ENCODE measurements around the gene ALDH1B1. TPM values are rescaled to one million over a fixed set of nuclear protein-coding genes. Genes with fewer than 3 reads are reported as not detected.
"Not testable (repeated sequence)": the region's sequence is repeated elsewhere in the genome, so short reads cannot be mapped to it uniquely, and the experiment has no call there.

The ALDH1B1 gene
- total RNA-seq, 1 experiment from 2014 or later = 21.8 TPM

- in situ Hi-C loops (cut with HindIII; ENCODE audit: low pct_unique_long_range_greater_than_20kb, low sequenced_read_pairs) = no loop called here
- peak; percentile 13 for DNase-seq (ENCODE audit: low read depth)
Measured at GRCh38 chr9:38359297-38359653, 33.2 kb upstream of the ALDH1B1 start.

- in situ Hi-C loops (cut with HindIII; ENCODE audit: low pct_unique_long_range_greater_than_20kb, low sequenced_read_pairs) = no loop called here
- no peak for DNase-seq (ENCODE audit: low read depth)
Measured at GRCh38 chr9:38359689-38360385, 32.7 kb upstream of the ALDH1B1 start.

- in situ Hi-C loops (cut with HindIII; ENCODE audit: low pct_unique_long_range_greater_than_20kb, low sequenced_read_pairs) = no loop called here
- no peak for DNase-seq (ENCODE audit: low read depth)
Measured at GRCh38 chr9:38360839-38361472, 31.5 kb upstream of the ALDH1B1 start.

- in situ Hi-C loops (cut with HindIII; ENCODE audit: low pct_unique_long_range_greater_than_20kb, low sequenced_read_pairs) = no loop called here
- DNase-seq (ENCODE audit: low read depth) = no peak
Measured at GRCh38 chr9:38361473-38361850, 31.0 kb upstream of the ALDH1B1 start.

GRCh38 chr9:38362852-38363588 lies 29.5 kb upstream of the ALDH1B1 start:
- peak; percentile 60 for DNase-seq (ENCODE audit: low read depth)
- in situ Hi-C loops (cut with HindIII; ENCODE audit: low pct_unique_long_range_greater_than_20kb, low sequenced_read_pairs) = no loop called here

GRCh38 chr9:38363589-38363925 lies 28.9 kb upstream of the ALDH1B1 start:
- in situ Hi-C loops (cut with HindIII; ENCODE audit: low pct_unique_long_range_greater_than_20kb, low sequenced_read_pairs) = no loop called here
- no peak for DNase-seq (ENCODE audit: low read depth)

- no peak for DNase-seq (ENCODE audit: low read depth)
- in situ Hi-C loops (cut with HindIII; ENCODE audit: low pct_unique_long_range_greater_than_20kb, low sequenced_read_pairs) = no loop called here
Measured at GRCh38 chr9:38367898-38368297, 24.6 kb upstream of the ALDH1B1 start.

GRCh38 chr9:38368731-38369130 lies 23.8 kb upstream of the ALDH1B1 start:
- in situ Hi-C loops (cut with HindIII; ENCODE audit: low pct_unique_long_range_greater_than_20kb, low sequenced_read_pairs) = no loop called here
- no peak for DNase-seq (ENCODE audit: low read depth)

GRCh38 chr9:38370176-38370575 lies 22.3 kb upstream of the ALDH1B1 start:
- in situ Hi-C loops (cut with HindIII; ENCODE audit: low pct_unique_long_range_greater_than_20kb, low sequenced_read_pairs) = no loop called here

GRCh38 chr9:38371495-38371894 lies 21.0 kb upstream of the ALDH1B1 start:
- in situ Hi-C loops (cut with HindIII; ENCODE audit: low pct_unique_long_range_greater_than_20kb, low sequenced_read_pairs) = no loop called here
- no peak for DNase-seq (ENCODE audit: low read depth)

More at GRCh38 chr9:38370176-38370575, 22.3 kb upstream of the ALDH1B1 start:
- no peak for DNase-seq (ENCODE audit: low read depth)

- in situ Hi-C loops (cut with HindIII; ENCODE audit: low pct_unique_long_range_greater_than_20kb, low sequenced_read_pairs) = no loop called here
- DNase-seq (ENCODE audit: low read depth) = no peak
Measured at GRCh38 chr9:38372762-38373619, 19.5 kb upstream of the ALDH1B1 start.

GRCh38 chr9:38373679-38374078 lies 18.8 kb upstream of the ALDH1B1 start:
- in situ Hi-C loops (cut with HindIII; ENCODE audit: low pct_unique_long_range_greater_than_20kb, low sequenced_read_pairs) = no loop called here
- DNase-seq (ENCODE audit: low read depth) = no peak

- in situ Hi-C loops (cut with HindIII; ENCODE audit: low pct_unique_long_range_greater_than_20kb, low sequenced_read_pairs) = no loop called here
Measured at GRCh38 chr9:38374847-38375571, 17.5 kb upstream of the ALDH1B1 start.

GRCh38 chr9:38375572-38375963 lies 16.9 kb upstream of the ALDH1B1 start:
- no peak for DNase-seq (ENCODE audit: low read depth)
- in situ Hi-C loops (cut with HindIII; ENCODE audit: low pct_unique_long_range_greater_than_20kb, low sequenced_read_pairs) = no loop called here

More at GRCh38 chr9:38374847-38375571, 17.5 kb upstream of the ALDH1B1 start:
- no peak for DNase-seq (ENCODE audit: low read depth)

- in situ Hi-C loops (cut with HindIII; ENCODE audit: low pct_unique_long_range_greater_than_20kb, low sequenced_read_pairs) = no loop called here
Measured at GRCh38 chr9:38376021-38376670, 16.4 kb upstream of the ALDH1B1 start.

GRCh38 chr9:38377336-38378083 lies 15.0 kb upstream of the ALDH1B1 start:
- DNase-seq (ENCODE audit: low read depth); in situ Hi-C loops (cut with HindIII; ENCODE audit: low pct_unique_long_range_greater_than_20kb, low sequenced_read_pairs): not testable (repeated sequence)

More at GRCh38 chr9:38376021-38376670, 16.4 kb upstream of the ALDH1B1 start:
- no peak for DNase-seq (ENCODE audit: low read depth)
